GM12878 (cell line): Measurements from ENCODE around the gene KCNC4. TPM values are rescaled to one million over a fixed set of nuclear protein-coding genes. Genes with fewer than 3 reads are reported as not detected.

ENCODE experiments used
- ATAC-seq: fragments of 200-7000 bp; cut with Tn5 transposase; 3 replicates; pipeline ENCODE4 v1.9.1; 2020; ENCODE audit warnings: mild to moderate bottlenecking, moderate library complexity
- BruUV-seq: library from RNA; stranded (reverse); fragments of 400-500 nt; replicated peaks from 2 replicates; lab custom pipeline; 2021; lab: Mats Ljungman, UMichigan
- CTCF ChIA-PET: fragments of 300-600 bp; sonication (Branson Sonifier 250); formaldehyde crosslinking; extraction: SDS; loops from one replicate; lab custom pipeline; 2021; ENCODE audit warnings: inconsistent platforms; lab: Yijun Ruan, JAX
- POLR2A ChIA-PET: fragments of 350-600 bp; formaldehyde crosslinking; extraction: SDS; loops from one replicate; lab custom pipeline; 2021; ENCODE audit warnings: inconsistent platforms; lab: Charles Lee
- RAD21 ChIA-PET: fragments of 300-600 bp; sonication (Branson Sonifier 250); formaldehyde crosslinking; loops from one replicate; lab custom pipeline; 2023; ENCODE audit warnings: antibody characterized with exemption; ENCODE audit not compliant: unreplicated experiment; lab: Charles Lee
- SMC1A ChIA-PET: fragments of 300-600 bp; sonication (Branson Sonifier 250); formaldehyde crosslinking; loops from one replicate; lab custom pipeline; 2023; ENCODE audit not compliant: unreplicated experiment, uncharacterized antibody; lab: Charles Lee
- DNase-seq: peaks from one replicate; pipeline ENCODE4 v3.0.0-alpha.2; 2011; ENCODE audit warnings: low read depth, low spot score
- FAIRE-seq: peaks from 3 replicates; lab custom pipeline; 2011; peaks lifted over from hg19 to GRCh38; lab: Jason Lieb, UNC
- H2AFZ ChIP-seq: 2 replicates; pipeline ENCODE4 v1.6.0; 2011; ENCODE audit warnings: low read depth, low read length, control low read depth; ENCODE audit not compliant: control insufficient read depth
- H3K27ac ChIP-seq: 2 replicates; pipeline ENCODE4 v1.5.1; 2011; ENCODE audit warnings: control low read depth; ENCODE audit not compliant: control insufficient read depth, insufficient read depth
- H3K27me3 ChIP-seq, 2 experiments: replicated peaks in 1 of 2; 2 replicates each; pipeline versions ENCODE4 v1.6.0 to v1.6.1; 2011; ENCODE audit warnings: low read length in 1 of 2; ENCODE audit not compliant: control insufficient read depth in 2 of 2, insufficient read depth in 2 of 2
- H3K36me3 ChIP-seq, 2 experiments: 2 replicates each; pipeline ENCODE4 v1.5.1; 2011; ENCODE audit warnings: low read length in 1 of 2; ENCODE audit not compliant: control insufficient read depth in 2 of 2, insufficient read depth in 2 of 2
- H3K4me1 ChIP-seq: 2 replicates; pipeline ENCODE4 v1.6.1; 2011; ENCODE audit warnings: mild to moderate bottlenecking, low read length, moderate library complexity, mixed read lengths; ENCODE audit not compliant: control insufficient read depth, insufficient read depth
- H3K4me2 ChIP-seq: 2 replicates; pipeline ENCODE4 v1.6.0; 2011; ENCODE audit warnings: control low read depth; ENCODE audit not compliant: control insufficient read depth, insufficient read depth
- H3K4me3 ChIP-seq: fragments of 200-600 bp; sonication (generic); 2 replicates; pipeline ENCODE4 v1.5.1; 2016
- H3K79me2 ChIP-seq: 2 replicates; pipeline ENCODE4 v1.6.0; 2011; ENCODE audit warnings: low read length; ENCODE audit not compliant: control insufficient read depth, insufficient read depth
- H3K9ac ChIP-seq: 2 replicates; pipeline ENCODE4 v1.8.0; 2011; ENCODE audit warnings: low read length, control low read depth, mixed read lengths; ENCODE audit not compliant: control insufficient read depth, insufficient read depth
- H3K9me3 ChIP-seq: replicated peaks from 3 replicates; pipeline ENCODE4 v1.5.1; 2011; ENCODE audit warnings: mild to moderate bottlenecking, low read length; ENCODE audit not compliant: control insufficient read depth, insufficient read depth
- H4K20me1 ChIP-seq: 2 replicates; pipeline ENCODE4 v1.6.0; 2011; ENCODE audit not compliant: control insufficient read depth, insufficient read depth
- BMI1 ChIP-seq: fragments of 450-650 bp; IDR thresholded peaks from 2 replicates; pipeline ENCODE4 v1.6.1; 2016; ENCODE audit warnings: mild to moderate bottlenecking, moderate library complexity, borderline replicate concordance
- RAD21 ChIP-seq: IDR thresholded peaks from 2 replicates; pipeline ENCODE4 v1.6.1; 2011; ENCODE audit warnings: mild to moderate bottlenecking, low read depth, low read length, moderate library complexity; ENCODE audit not compliant: insufficient read depth
- SMC3 ChIP-seq: IDR thresholded peaks from 2 replicates; pipeline ENCODE4 v1.6.1; 2011; ENCODE audit warnings: low read length, improper control_type of control experiment, borderline replicate concordance
- SP1 ChIP-seq: IDR thresholded peaks from one replicate; pipeline ENCODE4 v1.6.1; 2011; ENCODE audit warnings: low read depth, low read length
- YY1 ChIP-seq: IDR thresholded peaks from 2 replicates; pipeline ENCODE4 v1.6.1; 2011; ENCODE audit warnings: low read depth, mild to moderate bottlenecking, low read length
- WGBS: methylation state at CpG from one replicate; pipeline ENCODE4 v1.1.6; 2016; ENCODE audit warnings: low lambda C conversion rate; ENCODE audit not compliant: insufficient replicate concordance, insufficient coverage; ENCODE audit errors: missing lambda C conversion rate; 5-methylcytosine and 5-hydroxymethylcytosine counted together
- in situ Hi-C: fragments of 300-500 bp; cut with MboI; formaldehyde crosslinking; loops from 9 replicates; pipeline ENCODE4 v1.14.3; 2018; ENCODE audit warnings: mixed read lengths
- intact Hi-C: fragments of 100-400 bp; cut with micrococcal nuclease; formaldehyde crosslinking; loops from one replicate; pipeline ENCODE4 v1.14.2; 2022; ENCODE audit not compliant: unreplicated experiment
- polyA plus RNA-seq, 11 experiments: library from polyadenylated mRNA; depleted of rRNA in 4 of 11; unstranded in 6 of 11; stranded (reverse) in 5 of 11; fragments of >200 nt; fragmentation: Nextera tagmentation in 4 of 11; fragmentation: Illumina TruSeq in 1 of 11; extraction: Ambion mirVana in 4 of 11; extraction: Trizol in 1 of 11; gene quantifications; 1 replicate in 1 of 11; 2 replicates in 10 of 11; pipeline versions ENCODE4 v1.2.1 to v1.2.3, GENCODE V29; 2011 to 2016; ENCODE audit warnings: inconsistent platforms in 2 of 11, missing spikeins in 2 of 11, low read depth in 1 of 11
- total RNA-seq, 4 experiments: library from RNA; depleted of rRNA in 3 of 4; stranded (reverse); fragments of >200 nt in 3 of 4; fragmentation: Illumina TruSeq in 1 of 4; extraction: Trizol in 1 of 4; gene quantifications; 2 replicates each; pipeline versions ENCODE4 v1.2.1 to v1.2.3, GENCODE V29; 2013 to 2021
- TF ChIP-seq, protein P1 (sequence below), 3 experiments: IDR thresholded peaks in 2 of 3; conservative IDR thresholded peaks in 1 of 3; 2 replicates each; pipeline ENCODE4 v1.5.1; 2011; ENCODE audit warnings: low read depth in 3 of 3, low read length in 3 of 3, mild to moderate bottlenecking in 3 of 3, control low read depth in 2 of 3, moderate library complexity in 2 of 3, inconsistent platforms in 1 of 3, mixed read lengths in 1 of 3; ENCODE audit not compliant: control insufficient read depth in 2 of 3, insufficient read depth in 1 of 3; ENCODE audit errors: extremely low read depth in 1 of 3

KCNC4 gene
- total and polyA plus RNA-seq, 10 of the 15 experiments (the other 5 are each of a cell fraction or from before 2014, with no cell fraction given) = 0.06 to 1.7 (median 0.36) TPM

DNA sequence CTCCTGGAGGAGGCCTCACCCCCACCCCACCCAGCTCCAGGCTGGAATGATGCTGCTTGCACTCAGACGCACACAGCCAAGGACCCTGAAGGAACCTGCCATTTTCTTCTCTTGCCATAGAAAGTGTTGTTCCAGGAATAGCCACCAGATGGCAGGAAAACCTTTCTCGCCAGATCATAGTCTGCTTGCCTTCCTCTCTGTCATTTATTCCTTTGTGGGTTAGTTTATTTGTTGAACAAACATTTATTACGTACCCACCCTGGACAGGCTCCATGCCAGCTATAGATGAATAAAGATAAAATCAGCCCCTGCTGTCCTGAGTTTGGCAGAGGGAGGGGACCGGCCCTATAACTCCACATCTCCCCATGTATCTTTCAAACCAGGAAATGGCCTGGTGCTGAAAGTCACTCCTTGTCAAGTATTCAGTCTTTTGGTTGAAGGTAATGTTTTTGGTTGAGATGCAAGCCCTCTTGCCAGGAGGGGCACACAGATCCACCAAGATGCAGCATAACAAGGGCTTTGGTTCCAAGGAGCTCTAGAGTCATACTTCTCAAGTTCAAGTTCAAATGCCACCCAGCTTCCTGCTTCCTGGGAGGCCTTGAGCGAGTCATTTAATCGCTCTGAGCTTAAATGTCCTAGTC is 7.0 kb upstream of the KCNC4 start:
- SMC1A ChIA-PET = interaction anchor here (0.7 to 17.8 kb wide), 20 partner anchors 9 to 579 kb away, joined by 3 to 524 read pairs (median 4); partner anchors contain the start of gene LAMTOR5

More for the DNA sequence above, 7.0 kb upstream of the KCNC4 start:
- H3K27me3 ChIP-seq = peaks cover 0 to 2% of the 10 kb centered on the region in 2 experiments; a peak in 2 of 4 replicates
- peak; percentile 17 for DNase-seq
- in situ Hi-C loops = loop anchor here (5.0 kb wide), 2 partner anchors 104 to 259 kb away; no protein-coding TSS in a partner anchor
- POLR2A ChIA-PET = no interaction called here
- peak; percentile 84 for ATAC-seq
- H3K9ac ChIP-seq = no peak overlapping the region
- CTCF ChIA-PET = interaction anchor here (0.7 to 18.8 kb wide), 41 partner anchors 9 to 563 kb away, joined by 3 to 753 read pairs (median 4); partner anchors contain the start of genes LAMTOR5 and PROK1
- FAIRE-seq = peak; percentile 90
- WGBS = 17% methylated on average over 6 of the region's 6 CpGs
- RAD21 ChIA-PET = interaction anchor here (0.6 to 6.0 kb wide), 22 partner anchors 12 to 441 kb away, joined by 3 to 71 read pairs (median 3); no protein-coding TSS in a partner anchor
- no peak overlapping the region for H3K4me3 ChIP-seq
- no peaks in the 10 kb centered on the region for H3K36me3 ChIP-seq
- no peaks in the 10 kb centered on the region for H3K4me1 ChIP-seq
- no peaks in the 10 kb centered on the region for H4K20me1 ChIP-seq
- intact Hi-C loops = loop anchor here (1.0 to 2.0 kb wide), 4 partner anchors 109 to 293 kb away; no protein-coding TSS in a partner anchor
- peak overlapping the region; percentile 81 for H2AFZ ChIP-seq
- peak; percentile 96 for TF ChIP-seq SMC3
- TF ChIP-seq BMI1 = no peak
- TF ChIP-seq YY1 = peak; percentile 87
- TF ChIP-seq RAD21 = peak; percentile 90
- TF ChIP-seq SP1 = no peak
- TF ChIP-seq, protein P1, sequence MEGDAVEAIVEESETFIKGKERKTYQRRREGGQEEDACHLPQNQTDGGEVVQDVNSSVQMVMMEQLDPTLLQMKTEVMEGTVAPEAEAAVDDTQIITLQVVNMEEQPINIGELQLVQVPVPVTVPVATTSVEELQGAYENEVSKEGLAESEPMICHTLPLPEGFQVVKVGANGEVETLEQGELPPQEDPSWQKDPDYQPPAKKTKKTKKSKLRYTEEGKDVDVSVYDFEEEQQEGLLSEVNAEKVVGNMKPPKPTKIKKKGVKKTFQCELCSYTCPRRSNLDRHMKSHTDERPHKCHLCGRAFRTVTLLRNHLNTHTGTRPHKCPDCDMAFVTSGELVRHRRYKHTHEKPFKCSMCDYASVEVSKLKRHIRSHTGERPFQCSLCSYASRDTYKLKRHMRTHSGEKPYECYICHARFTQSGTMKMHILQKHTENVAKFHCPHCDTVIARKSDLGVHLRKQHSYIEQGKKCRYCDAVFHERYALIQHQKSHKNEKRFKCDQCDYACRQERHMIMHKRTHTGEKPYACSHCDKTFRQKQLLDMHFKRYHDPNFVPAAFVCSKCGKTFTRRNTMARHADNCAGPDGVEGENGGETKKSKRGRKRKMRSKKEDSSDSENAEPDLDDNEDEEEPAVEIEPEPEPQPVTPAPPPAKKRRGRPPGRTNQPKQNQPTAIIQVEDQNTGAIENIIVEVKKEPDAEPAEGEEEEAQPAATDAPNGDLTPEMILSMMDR (IDR thresholded peaks at IDR 0.05 in 2 of 3, conservative IDR thresholded peaks at IDR 0.05 in 1 of 3; ENCODE audit: control insufficient read depth in 2 of 3, extremely low read depth in 1 of 3, insufficient read depth in 1 of 3, low read depth in 3 of 3, low read length in 3 of 3) = peak; percentile 81 to 89 (median 81)
- H3K79me2 ChIP-seq = no peaks in the 10 kb centered on the region
- no peak overlapping the region for H3K27ac ChIP-seq
- H3K9me3 ChIP-seq = no peaks in the 10 kb centered on the region
- no TSS peak for BruUV-seq
- H3K4me2 ChIP-seq = no peak overlapping the region
